ENCODE data around the gene GAGE12D.
"Not testable (repeated sequence)": the region's sequence is repeated elsewhere in the genome, so short reads cannot be mapped to it uniquely, and the experiment has no call there.

GRCh38 chrX:49589196-49589595 is 47.7 kb downstream of the GAGE12D start, which contains the start of gene GAGE2A:
- not testable (repeated sequence) for TF ChIP-seq REST (IDR thresholded peaks at IDR 0.05; ENCODE audit: insufficient read depth in 1 of 2, low read depth in 2 of 2, low read length in 2 of 2); SIN3A (IDR thresholded peaks at IDR 0.05; ENCODE audit: borderline replicate concordance, insufficient read depth, low read length); POLR2AphosphoS5 (IDR thresholded peaks at IDR 0.05; ENCODE audit: low read depth, low read length); TAF1 (IDR thresholded peaks at IDR 0.05; ENCODE audit: borderline replicate concordance, insufficient read depth, low read length)

Measured in PFSK-1 (cell line).